Stimulated activated CD4-positive, alpha-beta T cell treated with anti-CD3 and anti-CD28 coated beads, Interleukin-12 subunit alpha, Interleukin-12 subunit beta, amount 100 ng/mL, for 4 hours (primary cell): ENCODE results near the gene SULT4A1.
"Not testable (repeated sequence)": the region's sequence is repeated elsewhere in the genome, so short reads cannot be mapped to it uniquely, and the experiment has no call there.

Experiments used
- DNase-seq: peaks from one replicate; pipeline ENCODE4 v3.0.0-alpha.2; 2020

The SULT4A1 gene

DNA sequence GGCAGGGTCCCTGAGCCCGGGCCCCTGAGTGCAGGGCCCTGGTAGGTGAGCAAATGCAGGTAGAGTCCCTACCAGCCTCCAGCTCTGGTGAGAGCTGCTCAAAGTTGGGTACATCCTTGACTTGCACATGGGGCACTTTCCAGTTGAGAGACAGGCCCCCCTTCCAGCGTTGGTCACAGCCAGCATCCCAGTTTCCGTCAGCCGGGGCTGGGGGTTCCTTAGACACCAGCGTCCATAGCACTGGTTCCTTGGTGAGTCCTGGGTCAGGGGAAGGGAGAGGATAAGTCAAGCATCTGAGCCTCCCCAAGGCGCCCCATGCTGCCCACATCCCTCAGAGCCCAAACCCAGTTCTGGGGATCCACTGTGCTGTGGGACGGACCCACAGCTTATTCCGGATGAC, 23.9 kb upstream of the SULT4A1 start:
- DNase-seq = no peak

DNA sequence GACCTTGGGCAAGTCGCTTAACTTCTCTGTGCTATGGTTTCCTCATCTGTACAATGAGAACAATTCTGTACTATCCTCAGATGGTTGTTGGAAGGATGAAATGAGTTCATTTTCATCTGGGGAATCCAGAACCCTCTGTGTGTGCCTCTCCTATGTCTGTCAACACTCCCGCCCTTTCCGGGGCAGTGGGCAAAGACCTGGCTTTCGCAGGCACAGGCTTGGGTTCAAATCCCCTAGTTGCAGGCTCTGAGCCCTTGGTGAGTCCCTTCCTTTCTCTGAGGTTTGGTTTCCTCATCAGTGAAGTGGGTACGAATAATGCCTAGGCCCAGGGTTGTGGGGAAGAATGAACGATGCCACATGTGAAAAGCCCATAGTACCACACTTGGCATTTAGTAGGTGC, 23.5 kb upstream of the SULT4A1 start:
- no peak for DNase-seq

DNA sequence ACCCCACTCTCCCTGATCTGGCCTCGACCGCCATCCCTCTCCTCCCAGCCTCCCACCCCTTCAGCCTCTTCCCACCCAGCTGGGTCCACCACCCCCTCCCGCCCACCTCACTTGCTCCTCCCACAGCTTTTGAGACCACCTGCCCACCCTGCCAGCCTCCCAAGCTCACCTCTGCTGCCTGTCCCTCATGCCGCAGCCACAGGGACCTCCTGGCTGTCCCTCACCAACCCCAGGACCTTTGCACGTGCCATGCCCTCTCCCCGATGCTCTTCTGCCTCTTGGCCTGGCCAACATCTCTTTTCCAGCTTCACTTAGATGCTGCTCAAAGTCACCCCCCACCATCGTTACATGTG, 23.0 kb upstream of the SULT4A1 start:
- no peak for DNase-seq

DNA sequence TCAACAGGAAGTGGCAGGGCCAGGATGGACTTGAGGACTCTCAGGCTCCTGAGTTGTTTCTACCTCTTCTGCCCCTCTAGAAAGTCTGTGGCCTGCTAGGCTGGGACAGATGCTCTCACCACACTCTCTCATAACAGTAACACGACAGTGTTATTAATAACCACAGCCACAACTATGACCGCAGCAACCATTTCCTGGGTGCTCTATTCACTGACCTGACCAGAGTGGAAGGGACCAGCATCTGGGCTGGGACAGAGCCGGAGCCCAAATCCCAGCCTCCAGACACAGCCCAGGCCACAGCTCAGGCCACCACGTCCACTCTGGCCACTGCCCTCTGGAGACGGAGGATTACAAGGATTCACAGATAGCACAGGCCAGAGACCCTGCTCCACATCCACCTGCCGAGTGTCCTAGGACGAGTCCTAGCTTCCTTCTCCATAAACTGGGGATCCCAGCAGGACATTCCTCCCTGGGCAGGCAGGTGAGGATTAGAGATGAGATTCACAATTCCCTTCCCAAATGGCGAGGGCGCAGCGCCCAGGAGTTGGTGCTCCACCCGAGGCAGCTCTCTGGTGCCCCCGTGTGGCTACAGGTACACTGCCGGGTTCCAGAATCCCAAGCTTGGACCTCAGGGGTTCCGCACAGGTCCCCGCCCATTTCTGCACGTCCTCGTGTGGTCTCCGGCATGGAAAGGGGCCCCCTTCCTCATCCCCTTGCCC, 22.4 kb upstream of the SULT4A1 start:
- DNase-seq = peak; percentile 47

DNA sequence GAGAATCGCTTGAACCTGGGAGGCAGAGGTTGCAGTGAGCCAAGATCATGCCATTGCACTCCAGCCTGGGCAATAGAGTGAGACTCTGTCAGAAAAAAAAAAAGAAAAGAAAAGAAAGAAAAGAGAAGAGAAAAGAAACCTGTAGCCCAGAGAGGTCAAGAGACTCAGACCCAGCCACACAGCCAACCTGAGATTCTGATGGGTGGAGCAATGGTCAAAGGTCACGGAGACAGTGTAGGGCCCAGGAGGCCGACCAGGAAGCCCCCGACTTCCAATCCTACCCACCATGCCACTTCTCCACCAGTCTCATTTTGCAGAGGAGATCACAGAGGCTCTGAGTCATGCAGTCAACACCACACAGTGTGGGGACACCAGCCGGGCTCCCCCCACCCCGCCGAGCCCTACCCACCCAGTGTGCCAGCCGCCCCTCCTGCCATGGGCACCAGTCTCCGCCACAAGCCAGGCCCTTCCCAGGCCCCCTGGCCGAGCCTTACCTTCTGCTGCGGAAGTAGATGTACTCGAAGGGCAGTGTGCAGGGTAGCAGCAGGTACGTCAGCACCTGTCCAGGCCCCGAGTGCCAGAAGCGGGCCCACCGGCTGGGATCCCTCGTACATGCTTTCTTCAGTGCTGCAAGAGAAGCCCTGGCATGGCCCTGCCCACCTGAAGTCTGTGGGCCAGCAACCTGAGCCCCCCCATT, 21.6 kb upstream of the SULT4A1 start:
- DNase-seq = no peak

DNA sequence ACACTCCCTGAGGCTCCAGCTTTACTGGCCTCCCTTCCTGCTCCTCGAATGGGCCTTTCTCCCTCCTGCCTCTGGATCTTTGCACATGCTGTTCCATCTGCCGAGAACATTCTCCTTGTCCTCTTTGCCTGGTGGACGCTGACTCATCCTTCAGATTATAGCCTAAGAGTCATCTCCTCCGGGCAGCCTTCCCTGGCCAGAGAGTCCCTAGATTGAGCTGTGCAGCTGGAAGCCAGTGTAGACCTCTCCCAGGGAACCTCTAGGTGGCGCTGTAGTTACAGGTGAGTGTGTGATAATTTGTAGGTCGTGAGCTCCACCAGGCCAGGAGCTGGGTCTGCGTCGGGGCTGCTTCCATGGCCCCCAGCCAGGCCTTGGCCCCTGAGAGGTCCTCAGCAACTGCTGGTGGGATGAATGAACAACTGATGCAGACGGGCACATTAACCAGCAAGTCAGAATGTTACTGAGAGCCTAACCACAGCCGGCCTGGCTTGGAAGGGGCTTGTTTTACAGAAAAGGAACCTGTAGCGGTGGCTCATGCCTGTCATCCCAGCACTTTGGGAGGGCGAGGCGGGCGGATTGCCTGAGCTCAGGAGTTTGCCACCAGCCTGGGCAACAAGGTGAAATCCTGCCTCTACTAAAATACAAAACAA, 20.8 kb upstream of the SULT4A1 start:
- peak; percentile 12 for DNase-seq

DNA sequence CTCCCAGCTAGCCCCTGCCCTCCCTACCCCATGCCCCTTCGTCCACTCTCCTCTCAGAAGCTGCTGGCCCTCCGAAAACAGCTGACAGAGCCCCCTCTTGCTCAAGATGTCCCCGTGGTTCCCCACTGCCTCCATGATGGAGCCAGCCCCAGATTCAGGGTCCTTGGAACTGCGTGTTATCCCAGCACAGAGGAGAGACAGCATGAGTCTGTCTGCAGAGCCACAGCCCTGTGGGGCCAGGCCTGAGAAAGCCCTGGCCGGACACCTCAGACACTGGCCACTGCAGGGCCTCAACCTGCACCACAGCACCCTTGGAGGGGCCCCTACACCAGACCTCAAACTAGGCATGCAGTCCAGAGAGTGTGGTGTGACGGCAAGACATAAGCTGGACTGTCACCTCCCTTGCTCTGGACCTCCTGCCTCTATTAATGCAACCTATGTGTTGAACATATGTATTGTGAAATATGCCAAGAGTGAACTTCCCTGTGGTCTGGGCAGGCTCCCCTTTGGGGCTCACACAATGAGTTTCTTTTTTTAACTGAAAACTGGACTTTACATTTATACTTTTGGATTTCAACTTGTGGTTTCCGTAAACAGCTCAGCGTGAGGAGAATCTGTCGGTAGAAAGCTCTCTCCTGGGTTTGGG, 19.9 kb upstream of the SULT4A1 start:
- DNase-seq = no peak

DNA sequence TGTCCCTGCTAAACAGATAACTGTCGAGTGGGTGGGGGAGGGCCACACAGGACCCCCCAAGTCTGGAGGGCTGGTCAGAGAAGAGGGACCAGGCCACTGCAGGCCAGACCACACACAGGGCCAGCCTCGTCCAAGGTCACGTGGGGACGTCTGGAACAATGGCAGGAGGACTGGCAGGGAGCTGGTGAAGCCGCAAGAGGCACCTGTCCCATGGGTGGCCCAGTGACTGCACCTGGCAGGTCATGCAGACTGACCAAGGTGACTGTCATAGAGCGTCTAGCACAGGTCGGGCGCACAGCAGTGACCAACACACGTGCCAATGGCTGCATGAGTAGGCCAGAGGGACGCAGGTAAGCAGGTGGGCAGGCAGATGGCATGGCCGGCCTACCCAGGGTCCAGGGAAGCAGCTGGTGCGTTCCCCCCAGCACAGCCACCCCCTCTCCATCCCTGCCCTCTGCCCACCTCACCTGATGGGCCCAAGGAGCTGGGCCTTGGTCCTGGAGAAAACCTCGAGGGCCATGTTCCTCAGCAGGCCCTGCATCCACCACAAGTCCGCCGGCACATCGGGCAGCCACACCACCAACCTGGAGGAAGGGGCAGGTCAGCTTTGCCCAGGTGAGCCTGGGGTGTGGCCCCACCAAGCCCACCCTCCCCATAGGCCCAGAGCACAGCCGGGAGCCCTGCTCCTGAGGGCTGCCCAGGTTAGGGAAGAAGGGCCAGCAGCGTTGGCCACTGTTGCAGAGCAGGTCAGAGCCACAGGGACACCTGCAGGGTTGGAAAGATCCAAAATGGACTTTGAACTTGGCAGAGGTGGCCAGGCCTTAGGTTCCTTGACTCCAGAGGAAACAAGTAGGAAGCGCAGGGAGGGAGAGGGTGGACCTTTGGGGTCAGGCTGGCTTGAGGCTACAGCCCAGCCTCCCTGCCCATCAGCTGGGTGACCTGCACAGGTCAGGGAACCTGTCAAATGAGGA, 19.1 kb upstream of the SULT4A1 start:
- no peak for DNase-seq

DNA sequence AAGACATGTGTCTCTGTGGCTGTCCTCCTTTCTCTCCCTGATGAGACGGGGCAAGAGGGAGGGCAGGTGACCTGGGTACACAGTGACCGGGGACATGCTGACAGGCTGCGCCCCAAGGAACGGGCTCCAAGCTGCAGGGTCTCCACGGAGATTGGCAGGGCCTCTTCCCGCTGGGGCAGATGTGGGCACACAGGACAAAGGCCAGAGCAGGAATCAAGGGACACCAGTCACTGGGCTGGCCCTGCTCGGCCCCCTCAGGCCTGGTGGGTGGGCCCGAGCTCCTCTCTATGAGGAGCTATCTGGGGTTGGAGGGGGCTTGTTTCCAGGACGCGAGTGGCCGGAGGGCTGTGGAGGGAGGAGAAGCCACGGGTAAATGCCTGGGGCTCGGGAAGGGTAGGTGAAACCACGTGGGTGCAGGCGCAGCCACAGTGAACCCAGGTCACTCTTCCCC, 18.3 kb upstream of the SULT4A1 start:
- DNase-seq = no peak

DNA sequence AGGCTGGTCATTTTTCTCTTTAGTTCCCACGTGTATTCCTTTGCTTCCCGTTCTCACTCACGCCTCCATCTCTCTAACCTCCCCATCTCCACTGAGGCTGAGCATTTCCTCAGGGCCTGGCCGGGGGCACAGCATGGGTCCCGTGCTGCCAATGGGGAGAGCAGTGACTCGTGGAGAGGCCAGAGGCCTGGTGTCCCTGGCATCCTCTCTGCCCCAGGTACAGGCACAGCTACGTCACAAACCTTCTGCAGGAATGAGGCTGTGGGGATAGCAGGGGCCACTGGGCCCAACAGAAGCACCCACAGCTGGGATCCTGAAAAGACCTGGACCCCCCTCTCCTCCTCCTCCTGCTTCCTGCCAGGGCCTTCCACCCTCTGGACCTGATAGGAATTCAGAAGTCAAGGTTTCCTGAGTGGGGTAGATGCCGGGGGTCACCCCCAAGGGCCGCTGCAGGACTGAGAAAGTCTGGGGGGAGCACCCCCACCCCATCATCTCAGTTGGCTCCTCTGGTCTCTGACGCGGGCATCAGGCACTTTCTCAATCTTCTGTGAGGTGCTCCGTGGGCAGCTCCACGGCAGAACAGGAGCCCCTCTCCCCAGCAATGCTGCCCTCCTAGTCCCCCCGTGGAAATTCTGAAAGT, 17.7 kb upstream of the SULT4A1 start:
- DNase-seq = no peak

DNA sequence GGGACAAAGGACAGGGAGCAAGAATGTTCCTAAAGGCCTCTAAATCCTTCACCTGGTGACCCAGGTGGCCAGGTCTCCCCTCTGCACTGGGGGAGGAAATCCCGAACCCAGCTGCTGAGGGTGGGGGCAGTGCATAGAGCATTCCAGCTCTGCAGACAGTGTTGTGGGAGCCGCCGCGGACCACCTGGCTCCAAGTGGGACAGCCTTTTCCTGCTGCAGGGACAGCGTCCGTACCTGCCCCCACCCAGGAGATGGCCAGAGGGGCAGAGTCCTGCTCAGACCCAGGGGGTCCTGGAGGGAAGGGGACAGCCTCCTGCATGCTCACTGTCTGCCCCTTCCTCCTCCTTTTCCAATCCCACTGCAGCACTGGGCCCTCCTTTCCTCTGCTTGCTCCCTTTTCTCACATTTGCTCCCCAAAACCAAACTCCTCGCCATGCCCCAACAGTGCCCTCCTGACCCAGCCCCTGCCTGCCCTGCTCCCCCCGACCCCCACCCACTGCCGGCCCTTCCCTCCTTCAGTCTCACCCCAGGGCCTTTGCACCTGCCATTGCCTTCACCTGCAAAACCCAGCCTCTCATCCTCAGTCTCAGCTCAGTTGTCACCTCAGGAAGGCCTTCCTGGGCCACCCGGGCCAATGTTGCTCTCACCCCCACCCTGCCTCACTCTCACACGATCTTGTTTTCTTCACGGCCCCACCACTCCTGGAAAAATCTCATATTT, 16.7 kb upstream of the SULT4A1 start:
- DNase-seq = no peak

DNA sequence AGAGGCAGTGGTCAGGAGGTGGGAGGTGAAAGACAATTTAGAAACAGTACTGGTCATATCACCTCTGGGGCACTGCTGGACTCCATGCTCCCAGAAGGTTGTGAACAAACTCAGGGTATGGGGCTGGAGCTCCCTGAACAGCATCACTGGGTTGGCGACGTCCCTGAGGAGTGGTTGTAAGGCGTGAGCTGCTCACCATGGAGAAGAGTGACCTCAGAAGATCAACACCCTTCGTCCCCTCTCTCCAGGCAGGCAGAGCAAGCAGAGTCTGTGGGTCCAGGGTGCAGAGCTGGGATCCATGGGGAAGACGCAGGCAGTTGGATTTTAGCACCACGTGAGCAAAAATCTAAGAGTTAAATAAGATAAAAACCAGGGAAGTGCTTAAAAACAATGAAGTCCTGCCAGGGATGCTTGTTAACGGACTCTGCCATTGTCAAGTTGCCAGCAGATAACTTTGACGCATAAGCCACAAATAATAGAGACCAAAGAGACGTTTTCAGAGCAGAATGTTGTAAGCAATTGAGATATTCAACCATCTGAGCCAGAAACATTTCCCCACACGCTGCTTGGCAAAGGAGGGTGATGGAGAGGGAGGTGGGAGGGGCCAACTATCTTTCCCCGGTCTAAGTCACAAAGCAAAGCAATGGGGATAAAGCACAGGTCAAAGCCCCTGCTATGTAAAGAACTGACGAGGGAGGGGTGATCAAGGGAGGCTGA, 15.9 kb upstream of the SULT4A1 start:
- DNase-seq = no peak

DNA sequence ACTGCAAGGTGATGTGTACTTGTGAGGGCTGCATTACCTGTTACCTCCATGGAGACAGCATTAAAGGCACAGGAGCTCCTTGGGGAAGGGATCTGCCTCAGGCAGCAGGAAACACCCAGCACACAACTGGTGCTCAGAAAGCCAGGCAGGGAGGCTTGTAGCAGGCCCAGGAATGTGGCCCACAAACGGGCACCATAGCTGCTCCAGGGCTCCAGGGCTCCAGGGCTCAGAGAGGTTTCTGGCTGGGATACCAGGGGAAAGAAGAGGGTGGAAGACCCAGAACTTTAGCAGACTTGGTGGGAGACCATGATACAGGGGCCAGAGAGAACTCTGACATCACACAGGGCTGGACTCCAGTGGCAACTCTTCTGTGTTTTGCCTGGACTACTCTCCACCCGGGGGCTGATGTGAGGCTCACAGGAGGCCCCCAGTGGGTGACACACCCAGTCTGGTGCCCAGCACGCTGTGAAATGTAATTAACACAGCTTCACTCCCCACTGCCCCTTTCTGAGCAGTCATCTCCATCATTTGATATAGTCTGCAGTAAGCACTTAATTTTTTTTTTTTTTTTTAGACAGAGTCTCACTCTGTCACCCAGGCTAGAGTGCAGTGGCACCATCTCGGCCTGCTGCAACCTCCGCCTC, 14.7 kb upstream of the SULT4A1 start:
- no peak for DNase-seq

DNA sequence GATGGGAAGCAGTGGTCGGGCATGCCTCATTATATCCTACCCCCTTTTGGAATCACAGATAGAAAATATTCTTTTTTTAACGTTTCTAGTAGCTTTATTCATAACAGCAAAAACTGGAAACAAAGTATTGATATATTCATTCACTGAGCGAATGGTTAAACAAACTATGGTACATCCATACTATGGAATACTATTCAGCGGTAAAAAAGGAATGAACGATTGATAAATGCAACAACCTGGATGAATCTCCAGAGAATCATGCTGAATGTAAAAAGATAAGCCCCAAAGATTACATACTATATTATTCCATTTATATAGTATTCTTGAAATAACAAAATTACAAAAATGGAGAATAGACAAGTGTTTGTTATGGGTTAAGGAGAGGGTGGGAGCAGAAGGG, 7.5 kb upstream of the SULT4A1 start:
- no peak for DNase-seq

DNA sequence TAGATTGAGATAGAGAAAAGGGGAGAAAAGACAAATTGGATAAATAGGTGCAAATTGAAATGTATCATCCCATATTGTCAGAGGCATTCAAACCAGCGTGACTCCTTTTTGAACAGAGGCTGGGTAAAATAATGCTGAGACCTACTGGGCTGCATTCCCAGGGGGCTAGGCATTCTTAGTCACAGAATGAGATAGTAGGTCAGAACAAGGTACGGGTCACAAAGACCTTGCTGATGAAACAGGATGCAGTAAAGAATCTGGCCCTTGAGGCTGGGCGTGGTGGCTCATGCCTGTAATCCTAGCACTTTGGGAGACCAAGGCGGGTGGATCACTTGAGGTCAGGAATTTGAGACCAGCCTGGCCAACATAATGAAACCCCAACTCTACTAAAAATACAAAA, 6.7 kb upstream of the SULT4A1 start:
- DNase-seq = not testable (repeated sequence)

DNA sequence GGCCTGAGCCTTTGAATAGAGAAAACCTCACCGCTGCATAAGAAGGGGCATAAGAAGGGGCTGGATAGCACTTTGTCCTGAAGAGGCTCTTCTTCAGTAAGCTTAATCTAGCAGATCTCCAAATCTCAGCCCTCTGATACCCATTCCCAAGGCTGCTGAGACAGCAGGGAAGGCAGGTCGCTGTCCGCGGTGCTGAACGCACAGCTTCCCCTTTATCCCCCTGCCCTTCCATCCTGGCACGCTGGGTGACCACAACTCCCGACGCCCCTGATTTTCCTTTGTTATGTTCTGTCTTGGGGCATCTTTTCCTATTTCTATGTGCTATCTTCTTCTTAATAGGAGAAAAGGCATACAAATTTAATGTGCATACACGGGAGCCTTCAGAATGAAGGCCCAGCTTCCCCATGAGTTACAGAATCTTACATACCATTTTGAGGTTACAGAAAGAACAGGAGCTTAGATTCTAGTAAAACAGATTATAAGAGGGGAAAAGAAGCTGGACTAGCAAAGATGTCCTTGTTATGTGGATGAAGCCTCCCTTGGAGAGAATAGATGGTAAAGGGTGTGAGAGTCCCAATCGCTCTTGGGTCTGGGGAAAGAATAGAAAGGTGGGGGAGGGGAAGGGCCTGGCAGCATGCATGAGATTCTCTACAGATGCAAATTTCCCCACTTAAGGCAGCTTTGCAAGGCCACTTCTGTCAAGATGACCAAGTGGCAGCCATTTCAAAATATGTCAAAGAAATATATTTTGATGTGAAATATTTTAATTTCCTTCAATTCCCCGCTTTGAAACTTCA, 5.7 kb upstream of the SULT4A1 start:
- peak; percentile 25 for DNase-seq

DNA sequence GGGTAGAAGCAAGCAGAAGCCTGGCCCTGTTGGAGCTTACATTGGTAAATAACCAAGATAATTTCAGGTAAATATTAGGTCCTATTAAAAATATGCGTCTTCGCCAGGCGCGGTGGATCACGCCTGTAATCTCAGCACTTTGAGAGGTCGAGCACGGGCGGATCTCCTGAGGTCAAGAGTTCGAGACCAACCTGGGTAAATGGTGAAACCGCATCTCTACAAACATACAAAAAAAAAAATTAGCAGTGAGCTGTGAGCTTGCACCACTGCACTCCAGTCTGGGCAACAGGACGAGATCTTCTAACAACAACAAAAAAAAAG, 529 bp upstream of the SULT4A1 start:
- DNase-seq = no peak

DNA sequence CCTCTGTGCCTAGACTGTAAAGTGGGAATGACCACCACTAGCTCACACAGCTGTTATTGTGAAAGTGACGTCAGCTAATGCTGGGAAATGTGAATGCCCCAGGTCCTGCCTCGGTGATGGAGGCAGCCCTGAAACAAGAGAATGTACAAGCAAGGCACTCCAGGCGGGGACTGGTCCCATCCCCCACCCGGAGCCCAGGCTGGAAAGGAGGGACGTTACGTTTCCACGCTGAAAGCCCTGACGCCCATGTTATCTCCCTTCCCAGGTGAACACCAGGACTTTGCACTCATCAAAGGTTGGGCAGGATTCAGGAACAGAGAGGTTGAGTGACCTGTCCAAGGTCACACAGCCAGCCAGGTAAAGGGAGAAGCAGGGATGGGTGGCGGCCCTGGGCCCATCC, 784 bp downstream of the SULT4A1 start:
- DNase-seq = no peak

DNA sequence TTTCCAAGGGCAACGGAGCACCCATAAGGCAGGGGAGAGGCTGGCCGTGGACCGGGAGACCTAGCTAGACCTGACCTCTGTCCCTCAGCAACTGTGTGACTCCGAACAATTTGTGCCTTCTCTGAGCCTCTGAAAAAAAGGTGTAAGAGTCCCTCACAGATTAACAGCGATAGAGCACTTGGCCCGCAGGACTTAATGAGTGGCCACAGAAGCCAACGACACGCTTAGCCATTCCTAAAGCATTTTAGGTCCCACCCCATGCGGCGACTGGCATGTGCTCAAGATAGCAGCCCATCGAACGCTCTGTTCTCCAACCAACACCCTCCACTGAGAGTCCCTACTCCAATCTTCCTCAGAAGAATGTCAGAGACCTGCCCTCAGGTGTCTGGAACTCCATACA, 1.5 kb downstream of the SULT4A1 start:
- no peak for DNase-seq
